Measurements from ENCODE around the gene CCDC152. TPM values are rescaled to one million over a fixed set of nuclear protein-coding genes. Genes with fewer than 3 reads are reported as not detected.
"Not testable (repeated sequence)": the region's sequence is repeated elsewhere in the genome, so short reads cannot be mapped to it uniquely, and the experiment has no call there.

Gene CCDC152
- 2.5 and 3.4 TPM in 2 replicates for total RNA-seq

GRCh38 chr5:42756606-42757601 is at the start of gene CCDC152:
TSS of gene CCDC152 (plus strand) at chr5:42756818. CDS start at chr5:42759122, 2,304 bp downstream.
- intact Hi-C loops (cut with micrococcal nuclease): loop anchor here (5.0 kb wide), 1 partner anchor 885 kb away; the partner anchor contains the start of gene OXCT1

- intact Hi-C loops (cut with micrococcal nuclease): no loop called here
Measured at GRCh38 chr5:42715785-42716184, 40.8 kb upstream of the CCDC152 start.

GRCh38 chr5:42718591-42718990 is 38.0 kb upstream of the CCDC152 start:
- intact Hi-C loops (cut with micrococcal nuclease): loop anchor here (2.0 kb wide), 1 partner anchor 48 kb away; no protein-coding TSS in a partner anchor

- intact Hi-C loops (cut with micrococcal nuclease): loop anchor here (2.0 kb wide), 1 partner anchor 48 kb away; no protein-coding TSS in a partner anchor
Measured at GRCh38 chr5:42719034-42719433, 37.6 kb upstream of the CCDC152 start.

GRCh38 chr5:42720251-42720650 is 36.4 kb upstream of the CCDC152 start:
- intact Hi-C loops (cut with micrococcal nuclease): no loop called here

GRCh38 chr5:42721484-42721883 is 35.1 kb upstream of the CCDC152 start:
- intact Hi-C loops (cut with micrococcal nuclease): no loop called here

- intact Hi-C loops (cut with micrococcal nuclease): not testable (repeated sequence)
Measured at GRCh38 chr5:42734531-42735058, 22.0 kb upstream of the CCDC152 start.

- intact Hi-C loops (cut with micrococcal nuclease): no loop called here
Measured at GRCh38 chr5:42740920-42741319, 15.7 kb upstream of the CCDC152 start.

GRCh38 chr5:42745426-42745825 is 11.2 kb upstream of the CCDC152 start:
- intact Hi-C loops (cut with micrococcal nuclease): no loop called here

GRCh38 chr5:42745856-42746255 is 10.8 kb upstream of the CCDC152 start:
- intact Hi-C loops (cut with micrococcal nuclease): no loop called here

GRCh38 chr5:42749020-42749419 is 7.6 kb upstream of the CCDC152 start:
- intact Hi-C loops (cut with micrococcal nuclease): loop anchor here (2.0 kb wide), 1 partner anchor 290 kb away; no protein-coding TSS in a partner anchor

GRCh38 chr5:42750507-42750906 is 6.1 kb upstream of the CCDC152 start:
- intact Hi-C loops (cut with micrococcal nuclease): no loop called here

- intact Hi-C loops (cut with micrococcal nuclease): no loop called here
Measured at GRCh38 chr5:42751044-42751443, 5.6 kb upstream of the CCDC152 start.

- intact Hi-C loops (cut with micrococcal nuclease): no loop called here
Measured at GRCh38 chr5:42753099-42753498, 3.5 kb upstream of the CCDC152 start.

GRCh38 chr5:42759456-42759855 is 2.8 kb downstream of the CCDC152 start:
- intact Hi-C loops (cut with micrococcal nuclease): loop anchor here (5.0 kb wide), 1 partner anchor 887 kb away; the partner anchor contains the start of gene OXCT1

GRCh38 chr5:42760426-42760825 is 3.8 kb downstream of the CCDC152 start:
- intact Hi-C loops (cut with micrococcal nuclease): no loop called here

GRCh38 chr5:42761791-42762190 is 5.2 kb downstream of the CCDC152 start:
- intact Hi-C loops (cut with micrococcal nuclease): no loop called here

- intact Hi-C loops (cut with micrococcal nuclease): loop anchor here (1.0 to 5.0 kb wide), 11 partner anchors 49 to 911 kb away; partner anchors contain the start of genes FBXO4, GHR and RIMOC1
Measured at GRCh38 chr5:42767491-42768105, 11.0 kb downstream of the CCDC152 start.

GRCh38 chr5:42768106-42768504 is 11.5 kb downstream of the CCDC152 start:
- intact Hi-C loops (cut with micrococcal nuclease): loop anchor here (5.0 kb wide), 1 partner anchor 131 kb away; no protein-coding TSS in a partner anchor

- intact Hi-C loops (cut with micrococcal nuclease): no loop called here
Measured at GRCh38 chr5:42770003-42770402, 13.4 kb downstream of the CCDC152 start.

- intact Hi-C loops (cut with micrococcal nuclease): no loop called here
Measured at GRCh38 chr5:42772265-42772993, 15.8 kb downstream of the CCDC152 start.

Data from T-helper 1 cell treated with Interleukin-12 subunit alpha and Interleukin-12 subunit beta and Interleukin-4 antibody, amounts not matched to agents 30 ng/mL and 1 ng/mL, for 36 hours (primary cell).